Measurements from ENCODE around the gene CD44. TPM values are rescaled to one million over a fixed set of nuclear protein-coding genes. Genes with fewer than 3 reads are reported as not detected.

CD44 gene
- total RNA-seq, 4 donors from 2014 or later = 164 to 302 (median 189) TPM

DNA sequence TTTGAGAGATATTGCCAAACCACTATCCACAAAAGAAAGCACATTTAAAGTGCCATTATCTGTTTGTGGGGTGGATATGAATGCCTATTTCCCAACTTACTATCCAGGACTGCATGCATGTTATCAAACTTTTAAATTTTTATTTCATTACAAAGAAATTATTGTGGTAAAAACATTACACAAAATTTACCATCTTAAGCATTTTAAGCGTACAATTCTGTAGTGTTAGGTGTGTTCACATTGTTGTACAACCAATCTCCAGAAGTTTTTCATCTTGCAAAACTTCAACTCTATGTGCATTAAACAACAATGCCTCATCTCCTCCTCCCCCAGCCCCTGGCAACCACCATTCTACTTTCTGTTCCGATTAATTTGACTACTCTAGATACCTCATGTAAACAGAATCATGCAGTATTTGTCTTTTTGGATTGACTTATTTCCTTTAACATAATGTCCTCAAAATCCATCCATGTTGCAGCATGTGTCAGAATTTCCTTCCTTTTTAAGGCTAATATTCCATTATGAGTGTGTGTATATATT lies 17.6 kb upstream of the CD44 start:
- no peak for DNase-seq
- 93 to 95% methylated on average over 2 of the region's 2 CpGs for WGBS, 2 donors
- H3K36me3 ChIP-seq = no peaks in the 10 kb centered on the region
- intact Hi-C loops (cut with DNase I) = no loop called here
- no peaks in the 10 kb centered on the region for H3K9me3 ChIP-seq
- no peak overlapping the region for H3K27ac ChIP-seq
- H3K4me3 ChIP-seq (replicated peaks in 1 of 3) = no peak overlapping the region
- no peaks in the 10 kb centered on the region for H3K27me3 ChIP-seq
- peaks cover 0 to 5% of the 10 kb centered on the region in 2 donors for H3K4me1 ChIP-seq
- TF ChIP-seq, protein P1, sequence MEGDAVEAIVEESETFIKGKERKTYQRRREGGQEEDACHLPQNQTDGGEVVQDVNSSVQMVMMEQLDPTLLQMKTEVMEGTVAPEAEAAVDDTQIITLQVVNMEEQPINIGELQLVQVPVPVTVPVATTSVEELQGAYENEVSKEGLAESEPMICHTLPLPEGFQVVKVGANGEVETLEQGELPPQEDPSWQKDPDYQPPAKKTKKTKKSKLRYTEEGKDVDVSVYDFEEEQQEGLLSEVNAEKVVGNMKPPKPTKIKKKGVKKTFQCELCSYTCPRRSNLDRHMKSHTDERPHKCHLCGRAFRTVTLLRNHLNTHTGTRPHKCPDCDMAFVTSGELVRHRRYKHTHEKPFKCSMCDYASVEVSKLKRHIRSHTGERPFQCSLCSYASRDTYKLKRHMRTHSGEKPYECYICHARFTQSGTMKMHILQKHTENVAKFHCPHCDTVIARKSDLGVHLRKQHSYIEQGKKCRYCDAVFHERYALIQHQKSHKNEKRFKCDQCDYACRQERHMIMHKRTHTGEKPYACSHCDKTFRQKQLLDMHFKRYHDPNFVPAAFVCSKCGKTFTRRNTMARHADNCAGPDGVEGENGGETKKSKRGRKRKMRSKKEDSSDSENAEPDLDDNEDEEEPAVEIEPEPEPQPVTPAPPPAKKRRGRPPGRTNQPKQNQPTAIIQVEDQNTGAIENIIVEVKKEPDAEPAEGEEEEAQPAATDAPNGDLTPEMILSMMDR (IDR thresholded peaks at IDR 0.05) = no peak
- no peak for TF ChIP-seq POLR2A (IDR thresholded peaks at IDR 0.05)

DNA sequence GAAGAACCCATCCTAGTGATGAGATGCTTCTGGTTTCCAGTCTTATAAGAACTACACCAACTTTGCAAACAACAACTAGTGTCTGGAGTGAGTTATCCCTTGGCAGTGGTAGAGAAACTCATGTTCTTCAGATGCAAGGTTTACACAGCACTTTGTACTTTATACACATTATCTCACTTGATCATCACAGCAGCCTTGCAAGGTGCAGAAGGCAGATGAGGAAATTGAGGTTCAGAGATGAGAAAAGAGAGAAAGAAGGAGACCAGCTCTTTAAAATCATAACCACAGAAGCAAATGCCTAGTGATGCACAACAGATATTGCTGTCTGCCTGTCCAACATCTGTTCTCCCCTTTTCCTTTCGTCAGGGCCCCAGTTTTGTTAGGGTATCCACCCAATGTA lies 16.7 kb upstream of the CD44 start:
- Histone ChIP-seq H3K27ac (no peak overlapping the region), H3K9me3 (no peaks in the 10 kb centered on the region), H3K27me3 (no peaks in the 10 kb centered on the region), H3K4me1 (no peaks in the 10 kb centered on the region), H3K36me3 (no peaks in the 10 kb centered on the region), H3K4me3 (replicated peaks in 1 of 3) (no peak overlapping the region)
- TF ChIP-seq POLR2A (IDR thresholded peaks at IDR 0.05) = no peak
- TF ChIP-seq, protein P1 (IDR thresholded peaks at IDR 0.05) = no peak
- WGBS, 2 donors = 80 to 100% methylated on average over 1 of the region's 1 CpG
- intact Hi-C loops (cut with DNase I) = no loop called here
- DNase-seq = no peak

DNA sequence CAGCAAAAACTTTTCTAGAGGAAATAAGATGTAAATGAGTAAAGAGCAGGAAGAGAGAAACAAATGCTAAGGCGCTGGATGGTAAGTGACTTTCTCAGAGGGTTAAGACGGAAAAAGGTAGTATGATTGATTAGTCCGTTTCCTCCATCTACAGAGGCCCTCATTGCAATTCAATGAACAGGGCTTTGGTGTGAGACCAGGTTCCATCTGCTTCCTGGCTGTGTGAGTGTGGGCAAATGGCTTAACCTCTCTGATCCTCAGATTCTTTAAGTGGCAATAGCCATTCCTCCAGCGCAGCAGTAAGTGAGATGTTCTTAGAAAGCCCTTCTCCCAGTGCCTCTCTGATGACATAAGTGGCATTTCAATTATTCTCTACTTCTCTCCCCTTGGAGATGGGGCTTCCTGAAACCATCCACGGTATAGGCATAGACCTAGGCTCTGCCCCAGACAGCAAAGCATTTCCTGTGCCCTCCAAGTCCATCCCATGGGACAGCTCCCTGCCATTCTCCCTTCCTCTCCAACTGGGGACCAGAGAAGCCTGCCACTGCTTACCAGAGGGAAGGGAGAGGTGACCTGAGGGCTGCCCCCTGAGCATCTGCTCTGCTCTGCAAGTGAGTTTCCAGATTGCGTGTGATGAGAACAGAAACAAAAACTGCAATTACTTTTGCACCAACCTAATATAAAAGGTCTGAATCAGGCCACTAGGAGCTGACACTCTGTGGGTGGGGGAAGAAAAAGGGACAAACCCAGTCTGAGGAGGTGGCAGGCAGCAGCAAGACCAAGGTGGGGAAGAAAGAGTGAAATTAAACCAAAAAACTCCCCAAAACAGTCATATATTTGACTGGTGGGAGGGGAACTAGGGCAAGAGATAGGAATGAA lies 12.7 kb upstream of the CD44 start:
- H3K9me3 ChIP-seq = no peaks in the 10 kb centered on the region
- H3K27me3 ChIP-seq = no peaks in the 10 kb centered on the region
- no peaks in the 10 kb centered on the region for H3K4me1 ChIP-seq
- H3K27ac ChIP-seq = no peak overlapping the region
- 87% methylated on average over 6 of the region's 6 CpGs for WGBS, 2 donors
- H3K36me3 ChIP-seq = no peaks in the 10 kb centered on the region
- intact Hi-C loops (cut with DNase I) = no loop called here
- no peak for TF ChIP-seq POLR2A (IDR thresholded peaks at IDR 0.05)
- TF ChIP-seq, protein P1 (IDR thresholded peaks at IDR 0.05) = no peak
- no peak for DNase-seq
- H3K4me3 ChIP-seq (replicated peaks in 1 of 3) = no peak overlapping the region

DNA sequence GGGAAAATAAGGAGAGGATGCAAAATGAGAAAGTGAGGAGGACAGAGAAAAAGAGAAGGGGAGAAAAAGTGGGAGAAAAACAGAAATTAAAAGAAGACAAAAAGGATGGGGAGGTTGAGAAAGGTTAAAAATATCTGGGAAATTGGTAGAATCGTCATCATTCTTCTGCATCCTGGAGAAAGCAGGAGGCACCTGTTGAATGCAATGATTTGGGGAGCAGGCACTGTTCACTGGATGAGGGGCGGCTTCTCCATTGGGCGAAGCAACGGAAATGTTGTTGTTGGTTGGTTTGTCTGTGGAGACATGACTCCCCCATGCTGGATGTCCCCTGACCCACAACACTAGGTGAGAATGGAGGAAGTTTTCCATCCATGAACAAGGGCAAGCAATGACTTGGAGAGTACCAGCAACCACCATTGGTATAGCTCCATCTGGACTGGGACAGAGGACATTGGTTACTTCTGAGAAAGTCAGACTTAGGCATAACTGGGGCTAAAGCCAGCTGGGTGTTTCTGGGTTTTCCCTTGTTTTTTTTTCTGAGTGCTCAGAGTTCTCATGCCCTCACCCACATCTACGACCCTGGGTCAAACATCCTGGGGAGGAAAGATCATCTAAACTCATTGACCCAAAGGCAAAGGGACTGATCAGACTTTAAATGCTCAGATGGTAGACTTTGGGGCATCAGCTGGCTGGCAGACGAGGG lies 11.9 kb upstream of the CD44 start:
- Histone ChIP-seq H3K4me3 (replicated peaks in 1 of 3) (no peak overlapping the region), H3K9me3 (no peaks in the 10 kb centered on the region), H3K27ac (no peak overlapping the region), H3K27me3 (no peaks in the 10 kb centered on the region), H3K4me1 (no peaks in the 10 kb centered on the region), H3K36me3 (no peaks in the 10 kb centered on the region)
- intact Hi-C loops (cut with DNase I) = no loop called here
- WGBS, 2 donors = 85 to 88% methylated on average over 6 of the region's 6 CpGs
- no peak for TF ChIP-seq POLR2A (IDR thresholded peaks at IDR 0.05)
- TF ChIP-seq, protein P1 (IDR thresholded peaks at IDR 0.05) = no peak
- DNase-seq = no peak

DNA sequence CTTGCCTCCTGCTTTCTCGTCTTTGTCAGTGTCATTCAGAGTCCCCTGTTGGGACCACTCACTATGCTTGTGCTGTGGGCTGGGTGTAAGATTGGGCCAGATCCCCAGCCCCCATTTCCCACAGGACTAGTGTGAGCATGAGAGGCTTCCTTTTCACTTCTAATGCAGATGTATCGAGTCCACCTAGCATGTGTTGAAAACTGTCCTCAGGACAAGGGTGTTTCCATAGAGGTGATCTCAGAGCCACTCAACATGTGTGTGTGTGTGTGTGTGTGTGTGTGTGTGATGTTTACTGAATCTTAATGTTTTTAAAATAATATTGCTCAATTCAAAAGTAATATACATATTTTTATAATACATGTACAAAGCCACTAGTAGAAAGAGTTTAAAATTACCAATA lies 11.4 kb upstream of the CD44 start:
- Histone ChIP-seq H3K4me3 (replicated peaks in 1 of 3) (no peak overlapping the region), H3K27ac (no peak overlapping the region), H3K27me3 (no peaks in the 10 kb centered on the region), H3K4me1 (no peaks in the 10 kb centered on the region), H3K36me3 (no peaks in the 10 kb centered on the region), H3K9me3 (no peaks in the 10 kb centered on the region)
- intact Hi-C loops (cut with DNase I) = no loop called here
- 56 to 90% methylated on average over 2 of the region's 2 CpGs for WGBS, 2 donors
- no peak for TF ChIP-seq POLR2A (IDR thresholded peaks at IDR 0.05)
- TF ChIP-seq, protein P1 (IDR thresholded peaks at IDR 0.05) = no peak
- DNase-seq = no peak

All from thyroid gland (tissue), 4 donors.